GM10266 (cell line): ENCODE results near the gene PTPRD.

Experiments used
- DNase-seq: peaks from one replicate; pipeline ENCODE4 v3.0.0; 2012; ENCODE audit errors: extremely low spot score
- TF ChIP-seq, protein P1 (sequence below): IDR thresholded peaks from 2 replicates; pipeline ENCODE4 v1.5.1; 2012; ENCODE audit warnings: mild to moderate bottlenecking, low read depth; ENCODE audit not compliant: control insufficient read depth, insufficient read depth; ENCODE audit errors: missing control alignments

PTPRD gene

DNA sequence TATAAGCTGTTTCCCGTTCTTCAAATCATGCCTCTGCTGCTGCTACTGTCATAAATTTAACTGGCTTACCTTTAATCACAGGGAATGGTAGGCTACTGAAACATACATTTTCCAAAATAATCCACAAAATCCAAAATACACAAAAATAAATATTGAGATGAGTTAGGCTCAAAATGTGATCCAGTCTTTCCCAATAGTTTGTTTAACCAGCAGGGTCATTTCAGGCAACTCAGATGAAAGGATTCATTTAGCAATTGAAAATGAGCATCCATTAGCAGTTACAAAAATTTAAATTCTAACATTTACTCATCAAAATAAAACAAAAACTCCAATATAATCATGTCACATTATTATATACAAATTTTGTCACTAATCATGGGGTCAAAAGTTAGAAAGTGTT is 1797.6 kb downstream of the PTPRD start:
- TF ChIP-seq, protein P1, sequence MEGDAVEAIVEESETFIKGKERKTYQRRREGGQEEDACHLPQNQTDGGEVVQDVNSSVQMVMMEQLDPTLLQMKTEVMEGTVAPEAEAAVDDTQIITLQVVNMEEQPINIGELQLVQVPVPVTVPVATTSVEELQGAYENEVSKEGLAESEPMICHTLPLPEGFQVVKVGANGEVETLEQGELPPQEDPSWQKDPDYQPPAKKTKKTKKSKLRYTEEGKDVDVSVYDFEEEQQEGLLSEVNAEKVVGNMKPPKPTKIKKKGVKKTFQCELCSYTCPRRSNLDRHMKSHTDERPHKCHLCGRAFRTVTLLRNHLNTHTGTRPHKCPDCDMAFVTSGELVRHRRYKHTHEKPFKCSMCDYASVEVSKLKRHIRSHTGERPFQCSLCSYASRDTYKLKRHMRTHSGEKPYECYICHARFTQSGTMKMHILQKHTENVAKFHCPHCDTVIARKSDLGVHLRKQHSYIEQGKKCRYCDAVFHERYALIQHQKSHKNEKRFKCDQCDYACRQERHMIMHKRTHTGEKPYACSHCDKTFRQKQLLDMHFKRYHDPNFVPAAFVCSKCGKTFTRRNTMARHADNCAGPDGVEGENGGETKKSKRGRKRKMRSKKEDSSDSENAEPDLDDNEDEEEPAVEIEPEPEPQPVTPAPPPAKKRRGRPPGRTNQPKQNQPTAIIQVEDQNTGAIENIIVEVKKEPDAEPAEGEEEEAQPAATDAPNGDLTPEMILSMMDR, result no peak
- no peak for DNase-seq

DNA sequence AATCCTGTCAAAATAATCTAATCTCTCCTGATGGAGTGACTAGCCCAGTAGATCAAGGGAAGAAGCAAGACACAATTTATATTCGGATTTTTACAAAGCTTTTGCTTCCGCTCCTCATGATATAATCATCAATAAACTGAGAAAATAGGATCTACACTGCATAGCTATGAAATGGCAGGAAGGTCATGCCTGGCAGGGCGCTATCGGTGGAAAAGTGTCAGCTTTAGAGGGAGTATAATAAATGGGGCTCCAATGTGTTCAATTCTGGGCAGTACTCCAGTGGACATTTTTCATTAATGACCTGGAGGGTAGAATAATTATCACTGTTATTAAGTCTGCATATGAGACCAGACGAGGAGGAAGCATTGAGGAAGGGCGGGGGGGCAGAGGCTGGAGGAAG is 1799.9 kb downstream of the PTPRD start:
- no peak for DNase-seq
- TF ChIP-seq, protein P1, result no peak

DNA sequence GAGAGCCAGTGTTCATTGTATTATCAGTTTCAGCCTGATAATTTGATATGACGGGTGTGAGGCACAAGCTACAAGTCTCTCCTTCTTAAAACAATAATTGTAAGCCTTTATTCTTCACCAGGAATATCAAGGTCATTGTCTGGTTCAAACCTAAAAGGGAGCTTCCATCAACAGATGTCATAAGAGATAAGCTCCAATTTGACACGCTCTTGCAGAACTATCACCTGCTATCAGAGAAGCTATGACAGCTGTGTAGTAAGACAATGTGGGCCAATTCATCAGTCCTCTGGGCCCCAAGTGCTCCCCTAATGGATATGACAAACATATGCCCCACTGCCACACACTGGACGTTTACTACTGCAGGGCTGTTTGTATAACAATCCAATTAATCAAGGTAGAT is 1803.1 kb downstream of the PTPRD start:
- TF ChIP-seq, protein P1, result no peak
- DNase-seq, result no peak

DNA sequence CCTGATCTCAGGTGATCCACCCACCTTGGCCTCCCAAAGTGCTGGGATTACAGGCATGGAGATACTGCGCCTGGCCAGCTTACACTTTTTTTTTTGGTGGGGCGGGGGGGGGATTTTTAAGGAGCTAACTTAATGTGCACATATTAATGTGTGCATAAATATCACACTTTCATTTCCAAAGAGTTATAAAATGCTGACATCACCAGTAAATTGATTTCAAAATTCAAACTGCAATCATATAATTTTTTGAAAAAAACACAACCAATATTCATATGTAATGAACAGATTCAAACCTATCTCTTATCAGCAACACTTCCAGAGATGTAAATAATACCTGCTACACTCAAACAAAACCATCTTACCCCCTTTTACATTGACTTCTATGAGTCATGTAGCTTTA is 1806.7 kb downstream of the PTPRD start:
- DNase-seq, result no peak
- TF ChIP-seq, protein P1, result no peak

DNA sequence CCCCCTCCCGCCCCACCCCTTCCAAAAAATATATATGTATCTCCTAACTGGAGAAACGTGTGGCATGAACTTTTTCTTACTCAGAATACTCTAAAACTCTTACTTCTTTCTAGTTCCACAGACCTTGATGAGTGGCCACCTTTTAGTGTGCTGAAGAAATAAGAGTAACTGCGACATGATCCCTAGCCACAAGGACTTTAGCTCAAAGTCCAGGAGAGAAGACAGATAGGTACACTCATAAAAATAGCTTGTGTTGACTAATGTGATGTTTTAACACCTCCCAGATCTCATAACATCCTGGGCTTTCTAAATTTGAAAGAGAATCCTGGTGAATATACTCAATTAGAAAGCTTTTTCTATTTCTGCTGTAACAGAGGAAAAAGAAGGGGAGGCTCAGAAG is 1808.2 kb downstream of the PTPRD start:
- no peak for DNase-seq
- TF ChIP-seq, protein P1, result no peak

DNA sequence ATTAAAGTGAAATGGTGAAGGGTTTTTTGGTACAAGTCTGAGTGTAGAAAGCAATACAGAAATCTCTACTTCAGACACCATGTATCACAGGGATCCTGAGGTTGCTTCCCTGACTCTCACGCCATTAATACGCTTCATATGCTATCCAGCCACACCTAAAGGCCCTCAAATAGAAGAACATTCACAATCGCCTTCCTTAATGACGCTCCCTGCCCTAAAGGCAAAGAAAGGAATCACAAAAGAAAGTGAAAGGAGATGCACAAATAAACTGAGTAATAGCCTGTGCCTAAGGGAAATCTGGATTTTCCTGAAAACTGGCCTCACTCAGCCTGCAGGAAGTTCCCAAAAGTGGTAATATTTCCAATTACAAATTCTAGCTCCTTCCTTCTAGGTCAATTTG is 1810.6 kb downstream of the PTPRD start:
- TF ChIP-seq, protein P1, result no peak
- no peak for DNase-seq

DNA sequence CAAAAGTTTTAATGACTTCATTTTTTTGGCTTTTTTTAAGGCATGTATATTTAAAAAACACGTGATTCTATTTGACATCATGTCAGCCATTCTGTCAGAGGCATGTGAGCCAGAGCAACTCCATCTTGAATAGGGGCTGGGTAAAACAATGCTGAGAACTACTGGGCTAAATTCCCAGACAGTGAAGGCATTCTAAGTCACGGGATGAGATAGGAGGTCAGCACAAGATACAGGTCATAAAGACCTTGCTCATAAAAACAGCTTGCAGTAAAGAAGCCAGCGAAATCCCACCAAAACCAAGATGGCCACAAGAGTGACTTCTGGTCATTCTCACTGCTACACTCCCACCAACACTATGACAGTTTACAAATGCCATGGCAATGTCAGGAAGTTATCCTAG is 1812.6 kb downstream of the PTPRD start:
- no peak for DNase-seq
- TF ChIP-seq, protein P1, result no peak
